GM18511 (cell line): ENCODE measurements around the gene OR6C3.
"Not testable (repeated sequence)": the region's sequence is repeated elsewhere in the genome, so short reads cannot be mapped to it uniquely, and the experiment has no call there.

Experiments
- ATAC-seq: cut with Tn5 transposase; IDR thresholded peaks from one replicate; pipeline ENCODE4 v1.9.1; 2021; ENCODE audit warnings: mild to moderate bottlenecking, moderate library complexity; ENCODE audit not compliant: unreplicated experiment

Gene OR6C3

GRCh38 chr12:55330446-55330845 lies at the start of gene OR6C3:
OR6C3 (plus strand) TSS chr12:55330746; CDS start chr12:55331701, 955 bp downstream.
- no peak for ATAC-seq

- ATAC-seq, result no peak
Measured at GRCh38 chr12:55280991-55281390, 49.6 kb upstream of the OR6C3 start.

- no peak for ATAC-seq
Measured at GRCh38 chr12:55289999-55290398, 40.5 kb upstream of the OR6C3 start.

- ATAC-seq, result no peak
Measured at GRCh38 chr12:55296469-55296868, 34.1 kb upstream of the OR6C3 start, which contains the start of gene OR6C6. OR6C6 (minus strand) TSS chr12:55296569; CDS start chr12:55295232, 1,337 bp downstream.

- ATAC-seq, result no peak
Measured at GRCh38 chr12:55314043-55314442, 16.5 kb upstream of the OR6C3 start, which contains the start of gene OR6C1. OR6C1 (plus strand) TSS chr12:55314343; CDS start chr12:55320600, 6,257 bp downstream.

GRCh38 chr12:55320201-55320600 lies 10.3 kb upstream of the OR6C3 start:
- no peak for ATAC-seq

- ATAC-seq, result not testable (repeated sequence)
Measured at GRCh38 chr12:55325801-55326200, 4.7 kb upstream of the OR6C3 start.

GRCh38 chr12:55336002-55336401 lies 5.5 kb downstream of the OR6C3 start:
- no peak for ATAC-seq

GRCh38 chr12:55355338-55355737 lies 24.8 kb downstream of the OR6C3 start:
- ATAC-seq, result not testable (repeated sequence)

GRCh38 chr12:55362675-55363074 lies 32.1 kb downstream of the OR6C3 start, which contains the start of gene OR6C75:
OR6C75 (plus strand) TSS chr12:55362975; CDS start chr12:55365111, 2,136 bp downstream.
- ATAC-seq, result no peak

GRCh38 chr12:55365086-55365485 lies 34.5 kb downstream of the OR6C3 start:
- ATAC-seq, result no peak

- no peak for ATAC-seq
Measured at GRCh38 chr12:55372521-55372920, 42.0 kb downstream of the OR6C3 start.
